Middle frontal gyrus (tissue), 1 donor: ENCODE measurements around the gene SMPD3.

ENCODE experiments used
- DNase-seq: peaks from one replicate; pipeline ENCODE4 v3.0.0-alpha.2; 2015; ENCODE audit warnings: low spot score; ENCODE audit errors: extremely low spot score

SMPD3 gene

GRCh38 chr16:68357521-68357922, 90.8 kb downstream of the SMPD3 start:
- DNase-seq: no peak

- no peak for DNase-seq
Observed at GRCh38 chr16:68356919-68357286, 91.4 kb downstream of the SMPD3 start.

GRCh38 chr16:68356249-68356918, 91.9 kb downstream of the SMPD3 start:
- no peak for DNase-seq

GRCh38 chr16:68355447-68356248, 92.7 kb downstream of the SMPD3 start:
- no peak for DNase-seq

GRCh38 chr16:68354816-68355215, 93.5 kb downstream of the SMPD3 start:
- no peak for DNase-seq

- no peak for DNase-seq
Observed at GRCh38 chr16:68353366-68353765, 94.9 kb downstream of the SMPD3 start.

GRCh38 chr16:68351991-68352431, 96.3 kb downstream of the SMPD3 start:
- DNase-seq: no peak

- DNase-seq: no peak
Observed at GRCh38 chr16:68351463-68351862, 96.8 kb downstream of the SMPD3 start.

- DNase-seq: no peak
Observed at GRCh38 chr16:68350813-68351350, 97.4 kb downstream of the SMPD3 start.

- DNase-seq: no peak
Observed at GRCh38 chr16:68349838-68350410, 98.4 kb downstream of the SMPD3 start.

GRCh38 chr16:68348639-68349445, 99.5 kb downstream of the SMPD3 start:
- no peak for DNase-seq

GRCh38 chr16:68347605-68348004, 100.7 kb downstream of the SMPD3 start:
- DNase-seq: no peak

- DNase-seq: no peak
Observed at GRCh38 chr16:68346892-68347480, 101.3 kb downstream of the SMPD3 start.

GRCh38 chr16:68345958-68346635, 102.2 kb downstream of the SMPD3 start:
- no peak for DNase-seq

- no peak for DNase-seq
Observed at GRCh38 chr16:68345351-68345810, 102.9 kb downstream of the SMPD3 start.

- DNase-seq: no peak
Observed at GRCh38 chr16:68344252-68344651, 104.1 kb downstream of the SMPD3 start.

GRCh38 chr16:68343137-68343536, 105.2 kb downstream of the SMPD3 start:
- DNase-seq: no peak

- DNase-seq: no peak
Observed at GRCh38 chr16:68342620-68343019, 105.7 kb downstream of the SMPD3 start.

GRCh38 chr16:68339214-68339613, 109.1 kb downstream of the SMPD3 start:
- DNase-seq: no peak
